Activated T-helper 9 cell treated with anti-CD3 and anti-CD28 coated beads, Interleukin-2, amount 50 U/mL, for 16 hours (primary cell): ENCODE measurements around the gene PRKCA.
"Not testable (repeated sequence)": the region's sequence is repeated elsewhere in the genome, so short reads cannot be mapped to it uniquely, and the experiment has no call there.

Experiments used
- DNase-seq: peaks from one replicate; pipeline ENCODE4 v3.0.0-alpha.2; 2020; ENCODE audit warnings: low read depth

The PRKCA gene

GRCh38 chr17:66326476-66327047, 24.1 kb downstream of the PRKCA start:
- no peak for DNase-seq

DNA sequence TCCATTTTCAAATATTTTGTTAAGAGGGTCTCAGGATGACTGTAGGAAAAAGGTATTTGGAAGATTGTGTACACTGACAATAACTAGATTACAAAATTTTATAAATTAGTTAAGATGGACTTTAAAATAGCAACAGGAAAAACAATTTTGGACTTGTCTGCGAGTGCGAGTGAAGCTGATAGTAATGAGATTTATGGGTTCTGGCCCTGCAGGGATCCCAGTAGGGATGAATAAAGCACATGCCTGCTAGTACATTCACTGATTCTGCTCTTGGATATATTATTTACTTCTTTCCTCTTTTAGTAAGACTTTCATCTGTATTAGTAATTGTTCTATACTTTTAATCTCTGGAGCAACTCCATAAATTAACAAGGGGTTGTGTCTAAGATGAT, 28.2 kb downstream of the PRKCA start:
- DNase-seq, result no peak

DNA sequence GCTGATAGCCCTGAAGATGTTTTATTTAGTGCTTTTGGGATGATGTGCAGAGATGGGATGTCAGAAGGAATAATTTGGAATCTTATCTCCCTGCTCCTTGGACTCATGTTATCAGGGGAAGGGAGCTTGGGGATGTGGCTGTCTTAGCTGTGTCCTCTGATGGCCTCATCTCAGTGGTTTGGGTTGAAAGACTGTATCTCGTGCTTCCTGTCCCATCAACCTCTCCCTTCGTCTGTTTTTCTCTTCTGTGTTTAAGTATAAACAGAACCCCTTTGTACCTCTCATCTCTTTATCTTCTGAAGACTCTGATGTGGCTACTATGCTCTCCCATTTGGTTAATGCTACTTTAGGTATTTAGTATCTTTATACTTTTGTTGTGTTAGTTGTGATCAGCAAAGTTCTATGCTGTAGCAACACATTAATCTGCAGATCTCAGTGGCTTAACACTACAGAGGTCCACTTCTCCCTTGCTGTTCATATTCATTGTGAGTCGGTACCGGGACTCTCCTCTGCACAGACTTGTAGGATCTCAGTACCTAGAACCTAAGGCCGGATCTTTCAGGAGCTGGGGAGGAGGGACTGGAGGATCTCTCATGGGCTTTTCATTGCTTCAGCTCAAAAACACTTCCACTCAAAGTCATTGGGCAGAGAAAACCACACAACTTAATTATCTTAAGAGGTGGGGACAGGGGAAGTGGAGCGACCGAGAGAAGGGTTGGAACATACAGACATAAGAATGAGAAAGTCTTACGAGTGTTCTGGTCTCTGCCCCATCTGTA, 28.8 kb downstream of the PRKCA start:
- no peak for DNase-seq

- DNase-seq, result no peak
These were observed 33.4 kb downstream of the PRKCA start for GRCh38 chr17:66335797-66336196.

- no peak for DNase-seq
These were observed 34.9 kb downstream of the PRKCA start for GRCh38 chr17:66337268-66337667.

DNA sequence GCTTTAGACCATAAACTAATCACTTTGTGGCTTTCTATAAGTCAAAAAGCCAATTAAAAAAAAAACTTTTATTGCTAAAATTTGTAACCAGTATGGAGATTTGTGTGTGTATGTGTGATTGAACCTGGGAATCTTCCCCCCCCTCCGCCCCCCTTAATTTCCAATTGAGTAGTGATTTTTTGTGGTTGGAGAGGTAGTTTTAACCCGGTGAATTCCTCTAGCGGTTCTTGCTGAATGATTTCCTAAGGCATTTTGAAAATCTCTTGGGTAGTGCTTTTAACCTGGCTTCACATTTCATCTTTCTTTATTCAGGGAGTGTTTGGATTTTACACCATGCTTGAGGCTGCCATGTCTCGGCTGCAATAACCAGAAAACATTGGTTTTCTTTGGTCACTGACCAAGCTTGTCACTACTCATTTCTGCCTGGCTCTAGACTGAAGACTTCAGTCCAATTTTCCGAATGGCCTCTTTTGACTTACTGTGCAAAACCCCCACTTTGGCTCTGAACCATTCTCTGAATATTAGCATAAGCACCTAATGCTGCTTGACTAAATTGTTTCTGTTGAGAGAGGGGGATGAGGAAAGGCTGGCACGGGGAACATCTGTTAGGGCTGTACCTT, 35.6 kb downstream of the PRKCA start:
- no peak for DNase-seq

DNA sequence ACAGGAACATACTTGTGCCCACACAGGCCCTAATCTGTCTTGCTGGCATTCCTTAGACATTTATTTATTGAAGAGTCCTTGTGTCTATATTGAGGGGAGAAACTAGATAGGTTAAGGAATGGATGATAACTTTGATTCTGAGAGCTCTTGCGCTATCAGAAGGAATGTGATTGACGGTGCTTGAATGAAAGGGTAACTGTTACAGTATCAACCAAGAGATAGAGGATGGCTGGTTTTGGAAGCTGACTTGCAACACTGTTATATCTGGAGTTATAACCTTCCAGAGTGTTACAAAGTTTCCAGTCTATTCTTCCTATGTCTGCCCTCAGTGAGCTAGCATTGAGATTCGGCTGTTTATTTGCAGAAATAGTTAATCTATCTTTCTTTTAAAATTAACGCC, 36.5 kb downstream of the PRKCA start:
- DNase-seq, result no peak

DNA sequence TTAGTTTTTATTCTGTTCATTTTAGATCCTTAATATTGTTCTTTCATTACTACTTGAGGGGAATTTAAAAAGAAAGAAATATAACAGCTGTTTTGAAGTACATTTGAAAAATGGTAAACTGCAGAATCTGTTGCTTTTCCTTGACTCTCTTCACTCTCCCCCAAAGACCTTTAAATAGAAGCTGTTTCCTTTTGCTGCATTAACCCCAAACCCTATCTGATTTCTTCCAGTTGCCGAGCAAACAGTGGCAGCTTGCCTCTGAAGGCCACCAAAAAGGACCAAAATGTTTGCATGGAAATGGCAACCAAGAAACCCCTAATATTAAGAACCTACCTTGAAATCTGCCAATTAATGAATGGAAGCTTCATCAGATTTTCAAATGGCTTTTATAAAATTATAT, 37.1 kb downstream of the PRKCA start:
- DNase-seq, result no peak

GRCh38 chr17:66340720-66341119, 38.3 kb downstream of the PRKCA start:
- no peak for DNase-seq

DNA sequence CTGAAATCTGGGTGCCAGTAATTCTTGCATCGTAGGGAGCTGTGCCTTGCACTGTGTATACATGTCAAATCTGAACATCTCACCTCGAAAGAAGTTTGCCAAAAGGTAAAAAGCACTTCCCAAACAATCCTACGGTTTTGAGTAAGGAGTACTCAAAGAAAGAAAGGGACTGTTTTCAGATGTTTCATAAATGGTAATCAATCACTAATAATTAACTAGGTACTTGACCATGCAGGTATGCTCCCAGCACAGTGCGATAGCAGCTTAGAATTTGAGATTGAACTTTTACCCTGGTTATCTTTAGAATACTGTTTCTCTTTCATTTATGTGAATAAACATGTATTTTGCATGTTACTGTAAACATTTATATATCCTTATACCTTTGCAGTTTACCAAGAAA, 39.0 kb downstream of the PRKCA start:
- no peak for DNase-seq

- DNase-seq, result not testable (repeated sequence)
These were observed 39.9 kb downstream of the PRKCA start for GRCh38 chr17:66342263-66342662.

DNA sequence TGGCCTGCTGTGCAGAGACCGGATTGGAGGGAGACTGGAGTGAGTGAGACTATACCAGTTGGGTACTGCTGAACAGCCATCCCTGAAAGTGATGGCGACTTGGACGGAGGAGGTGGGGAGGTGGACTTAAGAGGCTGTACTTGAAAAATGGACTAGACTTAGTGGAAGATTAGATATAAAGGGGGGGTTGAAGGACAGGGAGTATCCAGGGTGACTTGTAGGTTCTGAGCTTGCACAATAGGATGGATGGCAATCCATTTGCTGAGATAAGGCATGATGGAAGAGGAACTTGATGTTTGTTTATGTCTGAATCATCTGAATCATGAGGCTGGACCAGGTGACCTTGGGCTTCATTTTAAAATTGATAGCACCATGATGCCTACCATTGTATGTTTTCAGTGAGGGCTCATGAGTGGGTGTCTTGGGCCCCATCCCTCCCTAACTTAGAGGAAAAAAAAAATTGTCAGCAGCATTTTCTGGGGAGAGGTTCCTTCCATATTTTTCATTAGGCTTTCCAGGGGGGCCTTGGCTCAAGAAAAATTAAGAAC, 41.2 kb downstream of the PRKCA start:
- no peak for DNase-seq

- DNase-seq, result no peak
These were observed 42.1 kb downstream of the PRKCA start for GRCh38 chr17:66344473-66344872.

- no peak for DNase-seq
These were observed 42.9 kb downstream of the PRKCA start for GRCh38 chr17:66345264-66345663.

- DNase-seq, result not testable (repeated sequence)
These were observed 43.7 kb downstream of the PRKCA start for GRCh38 chr17:66345949-66346638.

- no peak for DNase-seq
These were observed 45.5 kb downstream of the PRKCA start for GRCh38 chr17:66347661-66348514.

GRCh38 chr17:66348584-66349165, 46.3 kb downstream of the PRKCA start:
- no peak for DNase-seq

DNA sequence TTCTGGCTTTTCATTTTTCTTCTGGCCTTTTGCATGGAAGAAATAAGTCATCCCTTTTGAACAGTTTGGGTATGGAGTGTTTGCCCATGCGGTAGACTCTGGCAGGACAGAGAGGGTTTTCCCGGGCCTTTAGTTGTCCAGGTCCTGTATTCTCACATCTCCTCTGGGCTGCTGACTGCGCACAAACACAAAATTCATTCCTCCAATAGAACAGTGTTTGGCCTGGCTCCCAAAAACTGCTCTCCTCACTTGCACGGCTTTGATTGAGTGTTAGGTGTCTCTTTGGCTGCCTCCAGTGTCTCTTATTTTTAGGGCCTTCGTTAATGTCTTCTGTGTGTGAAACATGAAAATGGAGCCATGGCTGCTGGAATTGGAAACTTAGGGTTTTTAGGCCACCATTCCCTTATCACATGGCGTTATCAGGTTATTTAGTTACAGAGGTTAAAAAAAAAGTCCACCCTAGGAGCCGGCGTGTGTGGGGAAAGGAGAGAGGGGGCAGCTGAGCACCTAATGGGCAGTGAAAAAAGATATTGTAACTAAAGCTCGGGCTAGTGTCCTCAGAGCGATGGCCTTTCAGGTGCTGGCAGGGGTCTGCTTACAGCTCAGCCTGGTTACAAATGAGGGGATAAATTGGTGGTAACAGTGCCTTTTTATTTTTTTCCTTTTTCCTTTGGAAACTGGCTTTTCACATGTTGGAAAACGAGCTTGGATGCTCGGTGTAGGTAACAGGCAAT, 47.3 kb downstream of the PRKCA start:
- no peak for DNase-seq

DNA sequence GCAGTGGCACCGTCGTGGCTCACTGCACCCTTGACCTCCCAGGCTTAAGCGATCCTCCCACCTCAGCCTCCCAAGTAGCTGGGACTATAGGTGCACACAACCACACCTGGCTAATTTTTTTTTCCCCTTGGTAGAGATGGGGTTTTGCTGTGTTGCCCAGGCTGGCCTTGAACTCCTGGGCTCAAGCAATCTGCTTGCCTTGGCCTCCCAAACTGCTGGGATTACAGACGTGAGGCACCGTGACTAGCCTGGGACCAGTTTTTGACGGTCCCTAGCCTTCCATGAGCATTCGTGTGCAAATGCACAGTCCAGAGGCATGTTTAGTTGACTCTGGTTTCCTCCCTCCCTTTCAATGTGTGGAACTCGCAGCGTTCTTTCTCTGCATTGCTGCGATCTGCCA, 48.2 kb downstream of the PRKCA start:
- DNase-seq, result not testable (repeated sequence)

DNA sequence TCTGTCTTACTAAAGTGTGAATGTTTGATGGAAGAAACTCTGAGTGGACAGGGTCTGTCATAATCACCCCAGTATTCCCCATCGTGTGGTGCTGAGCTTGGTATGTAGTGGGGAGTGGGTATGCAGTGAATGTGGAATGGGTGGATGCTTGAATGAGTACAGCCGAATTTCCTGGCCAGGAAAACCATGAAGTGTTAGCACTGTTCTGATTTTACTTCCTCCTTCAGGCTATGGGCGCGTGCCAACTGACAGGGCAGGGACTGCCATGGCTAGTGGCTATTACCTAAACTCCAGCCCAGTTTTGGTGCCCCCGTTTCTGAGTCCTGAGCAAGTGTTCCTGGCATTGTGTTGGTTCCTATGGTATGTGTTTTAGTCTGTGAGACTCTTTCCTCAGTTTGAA, 48.6 kb downstream of the PRKCA start:
- no peak for DNase-seq

- no peak for DNase-seq
These were observed 49.3 kb downstream of the PRKCA start for GRCh38 chr17:66351701-66352100.
